GM12875 (cell line): ENCODE measurements around the gene RIMOC1.

Experiments
- H3K4me3 ChIP-seq: one replicate; pipeline ENCODE4 v1.5.1; 2011; ENCODE audit warnings: low read depth, low read length, control low read depth
- TF ChIP-seq, protein P1 (sequence below): IDR thresholded peaks from 2 replicates; pipeline ENCODE4 v1.5.1; 2011; ENCODE audit warnings: low read depth, mild to moderate bottlenecking, control low read depth, inconsistent platforms, low read length, moderate library complexity, borderline replicate concordance; ENCODE audit not compliant: insufficient read depth

RIMOC1 gene

DNA sequence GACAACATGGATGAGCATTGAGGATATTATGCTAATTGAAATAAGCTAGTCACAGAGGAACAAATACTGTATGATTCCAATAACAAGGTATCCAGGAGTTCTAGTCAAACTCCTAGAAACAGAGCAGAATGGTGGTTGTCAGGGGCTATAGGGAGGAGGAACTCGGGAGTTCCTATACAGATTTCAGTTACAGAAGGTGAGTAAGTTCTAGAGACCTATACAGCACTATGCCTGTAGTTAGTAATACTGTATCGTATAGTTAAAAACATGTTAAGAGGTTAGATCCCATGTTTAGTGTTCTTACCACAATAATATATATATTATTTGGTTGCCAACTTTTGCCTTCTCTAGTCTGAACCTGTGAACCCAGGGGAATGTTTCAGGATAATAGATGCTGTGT lies 26.0 kb upstream of the RIMOC1 start:
- TF ChIP-seq, protein P1, sequence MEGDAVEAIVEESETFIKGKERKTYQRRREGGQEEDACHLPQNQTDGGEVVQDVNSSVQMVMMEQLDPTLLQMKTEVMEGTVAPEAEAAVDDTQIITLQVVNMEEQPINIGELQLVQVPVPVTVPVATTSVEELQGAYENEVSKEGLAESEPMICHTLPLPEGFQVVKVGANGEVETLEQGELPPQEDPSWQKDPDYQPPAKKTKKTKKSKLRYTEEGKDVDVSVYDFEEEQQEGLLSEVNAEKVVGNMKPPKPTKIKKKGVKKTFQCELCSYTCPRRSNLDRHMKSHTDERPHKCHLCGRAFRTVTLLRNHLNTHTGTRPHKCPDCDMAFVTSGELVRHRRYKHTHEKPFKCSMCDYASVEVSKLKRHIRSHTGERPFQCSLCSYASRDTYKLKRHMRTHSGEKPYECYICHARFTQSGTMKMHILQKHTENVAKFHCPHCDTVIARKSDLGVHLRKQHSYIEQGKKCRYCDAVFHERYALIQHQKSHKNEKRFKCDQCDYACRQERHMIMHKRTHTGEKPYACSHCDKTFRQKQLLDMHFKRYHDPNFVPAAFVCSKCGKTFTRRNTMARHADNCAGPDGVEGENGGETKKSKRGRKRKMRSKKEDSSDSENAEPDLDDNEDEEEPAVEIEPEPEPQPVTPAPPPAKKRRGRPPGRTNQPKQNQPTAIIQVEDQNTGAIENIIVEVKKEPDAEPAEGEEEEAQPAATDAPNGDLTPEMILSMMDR, result no peak
- no peak overlapping the region for H3K4me3 ChIP-seq

DNA sequence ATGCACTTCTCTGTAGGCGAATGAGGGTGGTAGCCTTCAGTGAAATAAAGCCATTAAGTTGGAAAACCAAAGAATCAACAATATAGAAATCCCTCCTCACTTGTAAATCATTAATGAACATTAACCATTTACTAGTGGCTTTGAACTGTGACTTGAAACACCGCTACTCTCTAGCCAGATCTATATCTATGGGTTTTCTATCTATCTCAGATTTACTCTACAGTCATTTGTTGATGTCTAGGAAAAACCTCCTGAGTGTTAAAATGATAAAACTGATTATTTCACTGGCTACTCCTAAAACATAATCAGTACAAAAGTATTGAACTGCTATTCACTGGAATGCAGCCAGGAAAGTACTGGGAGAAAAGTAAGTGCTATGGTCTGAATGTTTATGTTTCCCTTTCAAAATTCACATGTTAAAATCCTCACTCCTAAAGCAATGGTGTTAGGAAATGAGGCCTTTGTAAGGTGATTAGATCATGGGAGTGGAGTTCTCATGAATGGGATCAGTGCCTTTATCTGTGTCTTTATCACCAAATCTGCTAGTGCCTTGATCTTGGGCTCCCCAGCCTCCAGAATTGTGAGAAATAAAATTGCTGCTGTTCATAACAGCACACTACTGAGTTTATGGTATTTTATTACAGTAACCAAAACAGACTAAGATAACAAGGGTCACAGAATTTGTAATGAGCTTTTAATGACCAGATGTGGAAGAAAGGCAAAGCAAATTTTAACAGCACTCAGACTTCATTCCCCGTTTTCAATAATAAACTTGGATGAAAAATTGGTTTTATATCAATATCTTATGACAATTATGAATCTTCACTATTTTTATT lies 25.3 kb upstream of the RIMOC1 start:
- no peak overlapping the region for H3K4me3 ChIP-seq
- TF ChIP-seq, protein P1, result no peak

DNA sequence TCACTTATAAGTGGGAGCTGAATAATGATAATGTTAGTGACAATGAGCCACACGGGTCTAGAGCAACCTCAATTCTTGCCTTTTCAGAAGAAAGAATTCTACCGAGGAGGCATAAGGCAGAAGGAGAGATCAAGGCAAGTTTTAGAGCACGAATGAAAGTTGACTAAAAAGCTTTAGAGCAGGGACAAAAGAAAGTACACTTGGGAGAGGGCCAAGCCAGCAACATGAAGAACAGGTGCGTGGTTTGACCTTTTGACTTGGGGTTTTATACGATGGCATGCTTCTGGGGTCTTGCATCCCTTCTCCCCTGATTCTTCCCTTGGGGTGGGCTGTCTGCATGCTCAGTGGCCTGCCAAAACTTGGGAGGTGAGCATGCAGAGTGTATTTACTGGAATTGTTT lies 21.4 kb upstream of the RIMOC1 start:
- TF ChIP-seq, protein P1, result no peak
- H3K4me3 ChIP-seq, result no peak overlapping the region

DNA sequence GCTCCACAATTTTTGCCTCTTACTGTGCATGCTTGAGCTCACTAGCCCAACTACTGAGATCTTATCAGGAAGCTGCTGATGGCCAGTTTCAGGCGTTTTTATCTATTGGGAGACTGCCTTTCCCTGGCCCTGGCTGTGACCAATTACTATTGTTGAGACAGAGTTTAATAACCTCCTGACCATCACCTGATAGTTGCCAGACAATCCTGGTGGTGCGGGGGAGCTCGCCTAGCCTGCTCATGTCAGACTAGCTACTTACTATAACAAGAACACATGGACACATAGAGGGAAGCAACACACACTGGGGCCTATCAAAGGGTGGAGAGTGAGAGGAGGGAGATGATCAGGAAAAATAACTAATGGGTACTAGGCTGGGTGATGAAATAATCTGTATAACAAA lies 20.9 kb upstream of the RIMOC1 start:
- TF ChIP-seq, protein P1, result no peak
- H3K4me3 ChIP-seq, result no peak overlapping the region

DNA sequence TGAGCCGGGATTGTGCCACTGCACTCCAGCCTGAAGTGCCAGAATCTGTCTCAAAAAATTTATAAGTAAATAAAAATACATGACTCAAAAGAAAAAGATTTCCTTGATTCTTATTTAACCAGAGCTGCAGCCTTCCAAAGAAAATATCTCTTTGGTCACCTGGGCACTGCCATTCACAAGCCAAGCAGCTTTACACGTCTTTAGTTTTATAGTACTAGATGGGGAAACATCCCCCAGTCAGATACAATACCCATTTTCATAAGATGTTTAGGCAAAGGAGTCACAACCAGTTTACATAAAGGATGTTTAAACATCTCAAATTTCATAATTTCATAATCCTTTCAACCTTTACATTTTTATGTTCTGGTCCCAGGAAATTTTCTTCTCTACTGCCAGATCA lies 20.2 kb upstream of the RIMOC1 start:
- TF ChIP-seq, protein P1, result no peak
- no peak overlapping the region for H3K4me3 ChIP-seq

DNA sequence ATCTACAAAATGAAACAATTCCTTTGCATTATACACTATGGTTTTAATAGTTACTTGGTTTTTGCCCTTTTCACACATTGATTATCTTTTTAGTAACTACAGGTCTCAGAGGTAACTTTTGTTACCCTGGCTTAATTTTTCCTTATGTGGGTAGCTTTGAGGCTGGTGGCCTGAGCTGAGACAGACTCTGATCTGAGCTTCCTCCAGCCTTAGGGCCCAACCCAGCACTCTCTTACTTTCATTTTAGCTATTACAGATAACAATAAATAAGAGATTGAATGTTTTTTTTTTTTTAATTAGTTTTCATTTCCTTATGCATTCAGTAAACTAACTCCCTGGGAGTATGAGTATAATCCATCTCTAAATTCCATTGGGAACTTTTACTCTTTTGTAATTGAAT lies 18.9 kb upstream of the RIMOC1 start:
- H3K4me3 ChIP-seq, result no peak overlapping the region
- TF ChIP-seq, protein P1, result no peak

DNA sequence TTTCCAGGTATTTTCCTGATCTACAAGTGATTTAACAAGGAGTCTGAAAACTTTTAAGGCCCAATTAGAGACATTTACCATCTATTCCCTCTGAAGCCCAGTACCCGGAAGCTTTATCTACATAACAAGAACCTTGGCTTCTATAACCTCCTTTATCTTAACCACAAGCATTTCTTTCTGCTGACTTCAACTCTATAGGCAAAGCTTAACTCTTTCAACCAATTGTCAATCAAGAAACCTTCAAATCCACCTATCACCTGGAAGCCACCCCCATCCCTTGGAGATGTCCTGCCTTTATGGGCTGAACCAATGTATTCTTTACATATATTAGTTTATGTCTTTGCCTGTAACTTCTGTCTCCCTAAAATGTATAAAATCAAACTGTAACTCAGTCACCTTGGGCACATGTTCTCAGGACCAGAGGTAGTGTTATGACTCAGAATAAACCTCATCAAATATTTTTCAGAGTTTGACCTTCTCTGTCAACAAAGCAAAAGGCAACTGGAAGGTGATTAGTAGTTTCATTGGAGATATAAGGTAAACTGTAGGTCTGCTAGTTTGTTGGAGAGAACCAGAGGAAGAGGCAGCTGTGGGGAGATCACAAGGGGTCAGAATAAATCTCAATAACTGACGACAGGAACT lies 13.0 kb upstream of the RIMOC1 start:
- H3K4me3 ChIP-seq, result no peak overlapping the region
- TF ChIP-seq, protein P1, result no peak
